Stomach (tissue), 4 donors: Measurements from ENCODE around the gene RAB9A.

Experiments
- CTCF ChIP-seq, 7 experiments: fragments of 450-650 bp in 4 of 7; fragments of 200-600 bp in 3 of 7; sonication (generic) in 3 of 7; IDR thresholded peaks; one replicate each; pipeline ENCODE4 v1.5.1; 2016 to 2019; ENCODE audit warnings: antibody characterized with exemption in 7 of 7, control low read depth in 2 of 7, mild to moderate bottlenecking in 1 of 7
- POLR2A ChIP-seq, 4 donors: fragments of 450-650 bp; IDR thresholded peaks; one replicate each; pipeline ENCODE4 v1.6.1; 2016; ENCODE audit warnings: antibody characterized with exemption in 4 of 4, control low read depth in 2 of 4, mild to moderate bottlenecking in 1 of 4, moderate library complexity in 1 of 4

DNA sequence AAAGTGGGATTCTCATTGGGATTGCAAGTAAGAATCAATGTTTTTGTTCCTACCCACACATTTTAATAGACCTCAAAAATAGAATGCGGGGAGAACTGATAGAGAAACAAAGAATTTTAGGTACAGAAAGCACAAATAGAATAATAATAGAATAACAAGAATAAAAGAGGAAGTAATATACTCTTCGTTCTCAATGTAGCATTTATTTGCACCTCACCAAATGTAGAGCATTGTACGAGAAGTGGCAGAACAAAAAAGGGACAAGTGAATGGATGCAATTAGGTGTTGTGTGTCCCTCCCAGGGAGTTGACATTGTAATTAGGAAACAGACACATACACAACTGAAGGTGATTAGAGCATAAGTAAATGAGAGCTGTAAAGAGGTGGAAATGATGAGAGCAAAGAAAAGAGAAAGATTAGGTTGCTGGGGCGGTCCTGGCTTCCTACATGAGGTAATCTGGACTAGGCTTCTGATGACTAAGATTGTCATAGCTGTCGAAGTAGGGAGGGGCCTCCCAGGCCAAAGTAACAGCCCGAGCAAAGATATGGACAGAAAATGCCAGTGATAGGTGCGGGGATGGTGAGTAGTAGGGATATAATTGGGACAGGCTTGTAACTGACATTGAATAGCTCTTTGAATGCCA, 10.4 kb downstream of the RAB9A start:
- no peak for TF ChIP-seq POLR2A (IDR thresholded peaks at IDR 0.05)
- TF ChIP-seq CTCF (IDR thresholded peaks at IDR 0.05) = no peak
